IMR-90 (cell line): Measurements from ENCODE around the gene RABGAP1. TPM values are rescaled to one million over a fixed set of nuclear protein-coding genes. Genes with fewer than 3 reads are reported as not detected.

Experiments
- ATAC-seq: fragments of 200-7000 bp; cut with Tn5 transposase; 2 replicates; pipeline ENCODE4 v1.9.1; 2020; ENCODE audit warnings: low read depth, mild to moderate bottlenecking, moderate library complexity
- BruUV-seq: library from RNA; stranded (reverse); fragments of 400-500 nt; replicated peaks from 2 replicates; lab custom pipeline; 2021; lab: Mats Ljungman, UMichigan
- CTCF ChIA-PET: fragments of 300-600 bp; formaldehyde crosslinking; extraction: SDS; loops from one replicate; lab custom pipeline; 2021; ENCODE audit warnings: antibody characterized with exemption; lab: Yijun Ruan, JAX
- POLR2A ChIA-PET: fragments of 300-600 bp; sonication (Branson Sonifier 250); formaldehyde crosslinking; loops from one replicate; lab custom pipeline; 2022; ENCODE audit warnings: antibody characterized with exemption; ENCODE audit not compliant: unreplicated experiment; lab: Charles Lee
- DNase-seq: peaks from one replicate; pipeline ENCODE4 v3.0.0; 2013
- H2AFZ ChIP-seq: replicated peaks from 2 replicates; pipeline ENCODE3; 2013; ENCODE audit warnings: low read length, mild to moderate bottlenecking; ENCODE audit not compliant: poor library complexity
- H2AK5ac ChIP-seq: 2 replicates; pipeline ENCODE4 v1.6.1; 2013; ENCODE audit warnings: low read depth, low read length, inconsistent platforms
- H2AK9ac ChIP-seq: replicated peaks from 2 replicates; pipeline ENCODE3; 2013; ENCODE audit warnings: mild to moderate bottlenecking, low read depth, low read length, moderate library complexity; ENCODE audit not compliant: poor library complexity
- H2BK120ac ChIP-seq: 2 replicates; pipeline ENCODE4 v1.6.1; 2013; ENCODE audit warnings: low read depth, low read length, inconsistent platforms
- H2BK15ac ChIP-seq: 3 replicates; pipeline ENCODE4 v1.6.1; 2013; ENCODE audit warnings: low read depth, low read length, inconsistent platforms
- H2BK20ac ChIP-seq: 2 replicates; pipeline ENCODE4 v1.6.1; 2013; ENCODE audit warnings: low read depth, mild to moderate bottlenecking, inconsistent platforms, low read length, moderate library complexity
- H2BK5ac ChIP-seq: 2 replicates; pipeline ENCODE4 v1.6.1; 2013; ENCODE audit warnings: mild to moderate bottlenecking, low read depth, low read length, inconsistent platforms; ENCODE audit not compliant: poor library complexity, severe bottlenecking
- H3K14ac ChIP-seq: replicated peaks from 2 replicates; pipeline ENCODE4 v1.6.1; 2013; ENCODE audit warnings: low read depth, low read length, inconsistent platforms
- H3K18ac ChIP-seq: 2 replicates; pipeline ENCODE4 v1.6.1; 2013; ENCODE audit warnings: low read depth, low read length, control low read depth
- H3K23ac ChIP-seq: 2 replicates; pipeline ENCODE4 v1.6.1; 2013; ENCODE audit warnings: low read depth, low read length, inconsistent platforms
- H3K27ac ChIP-seq: 2 replicates; pipeline ENCODE4 v1.5.1; 2013; ENCODE audit warnings: mild to moderate bottlenecking, control low read depth, low read length; ENCODE audit not compliant: insufficient read depth
- H3K27me3 ChIP-seq: 2 replicates; pipeline ENCODE4 v1.6.1; 2013; ENCODE audit warnings: low read length; ENCODE audit not compliant: control insufficient read depth, insufficient read depth
- H3K36me3 ChIP-seq: 2 replicates; pipeline ENCODE4 v1.6.1; 2013; ENCODE audit warnings: low read length, mixed read lengths; ENCODE audit not compliant: control insufficient read depth, insufficient read depth
- H3K4ac ChIP-seq: 2 replicates; pipeline ENCODE4 v1.6.1; 2013; ENCODE audit warnings: low read depth, low read length, inconsistent platforms
- H3K4me1 ChIP-seq: 2 replicates; pipeline ENCODE4 v1.6.1; 2013; ENCODE audit warnings: low read length, mixed read lengths; ENCODE audit not compliant: control insufficient read depth, insufficient read depth
- H3K4me2 ChIP-seq: 2 replicates; pipeline ENCODE4 v1.6.1; 2013; ENCODE audit warnings: low read depth, mild to moderate bottlenecking, control low read depth, low read length, moderate library complexity
- H3K4me3 ChIP-seq: 2 replicates; pipeline ENCODE4 v1.5.1; 2013; ENCODE audit warnings: low read depth, mild to moderate bottlenecking, control low read depth, low read length, moderate library complexity; ENCODE audit not compliant: insufficient read depth
- H3K56ac ChIP-seq: 2 replicates; pipeline ENCODE4 v1.6.1; 2013; ENCODE audit warnings: low read length, inconsistent platforms; ENCODE audit not compliant: insufficient read depth; ENCODE audit errors: extremely low read depth
- H3K79me1 ChIP-seq, 2 experiments: 2 replicates each; pipeline ENCODE4 v1.6.1; 2013; ENCODE audit warnings: low read length in 2 of 2, inconsistent platforms in 1 of 2, low read depth in 1 of 2
- H3K9ac ChIP-seq: 2 replicates; pipeline ENCODE4 v1.6.1; 2013; ENCODE audit warnings: low read depth, low read length, control low read depth
- H3K9me1 ChIP-seq: 2 replicates; pipeline ENCODE4 v1.6.1; 2013; ENCODE audit warnings: low read length, inconsistent platforms; ENCODE audit not compliant: insufficient read depth
- H3K9me3 ChIP-seq: 2 replicates; pipeline ENCODE4 v1.6.1; 2013; ENCODE audit warnings: low read length; ENCODE audit not compliant: control insufficient read depth, insufficient read depth
- H4K20me1 ChIP-seq: 2 replicates; pipeline ENCODE4 v1.6.1; 2013; ENCODE audit warnings: low read length, inconsistent platforms; ENCODE audit not compliant: insufficient read depth
- H4K5ac ChIP-seq: 2 replicates; pipeline ENCODE4 v1.6.1; 2013; ENCODE audit warnings: mild to moderate bottlenecking, low read depth, low read length, control low read depth
- H4K8ac ChIP-seq, 2 experiments: 2 replicates each; pipeline ENCODE4 v1.6.1; 2013; ENCODE audit warnings: low read depth in 2 of 2, low read length in 2 of 2, control low read depth in 1 of 2, inconsistent platforms in 1 of 2
- H4K91ac ChIP-seq: 2 replicates; pipeline ENCODE4 v1.6.1; 2013; ENCODE audit warnings: low read depth, low read length, inconsistent platforms; ENCODE audit not compliant: insufficient read depth
- MXI1 ChIP-seq: IDR thresholded peaks from 2 replicates; pipeline ENCODE4 v1.6.1; 2012; ENCODE audit warnings: low read depth, mild to moderate bottlenecking, low read length, moderate library complexity, borderline replicate concordance
- POLR2A ChIP-seq: IDR thresholded peaks from 2 replicates; pipeline ENCODE4 v1.6.1; 2012; ENCODE audit warnings: mild to moderate bottlenecking, low read depth, low read length
- WGBS, 2 experiments: methylation state at CpG; one replicate each; pipeline versions ENCODE4 v1.1.5 to v1.1.7; 2013; ENCODE audit warnings: missing lambda C conversion rate in 2 of 2; ENCODE audit not compliant: insufficient read length in 1 of 2; ENCODE audit errors: extremely low coverage in 2 of 2; 5-methylcytosine and 5-hydroxymethylcytosine counted together
- dilution Hi-C: fragments of 300-500 bp; cut with HindIII; formaldehyde crosslinking; loops from one replicate; pipeline ENCODE4 v1.14.3; 2018; ENCODE audit warnings: low sequenced_read_pairs; ENCODE audit not compliant: unreplicated experiment
- in situ Hi-C: fragments of 300-500 bp; cut with MboI; formaldehyde crosslinking; loops from 3 replicates; pipeline ENCODE4 v1.14.3; 2019; ENCODE audit warnings: low sequenced_read_pairs, inconsistent platforms, mixed read lengths
- intact Hi-C: fragments of 100-400 bp; cut with micrococcal nuclease; formaldehyde crosslinking; loops from 2 replicates; pipeline ENCODE4 v1.10.0; 2022
- polyA plus RNA-seq, 3 experiments: library from polyadenylated mRNA; depleted of rRNA; stranded (reverse); fragments of >200 nt; gene quantifications; 2 replicates each; pipeline ENCODE4 v1.2.3, GENCODE V29; 2012; ENCODE audit warnings: low replicate concordance in 1 of 3
- total RNA-seq: library from RNA; depleted of rRNA; stranded (reverse); fragments of >200 nt; gene quantifications from 2 replicates; pipeline ENCODE4 v1.2.3, GENCODE V29; 2012

RABGAP1 gene
- total and polyA plus RNA-seq, 2 of the 4 experiments (the other 2 are of a cell fraction) = 20.0 to 53.9 TPM

DNA sequence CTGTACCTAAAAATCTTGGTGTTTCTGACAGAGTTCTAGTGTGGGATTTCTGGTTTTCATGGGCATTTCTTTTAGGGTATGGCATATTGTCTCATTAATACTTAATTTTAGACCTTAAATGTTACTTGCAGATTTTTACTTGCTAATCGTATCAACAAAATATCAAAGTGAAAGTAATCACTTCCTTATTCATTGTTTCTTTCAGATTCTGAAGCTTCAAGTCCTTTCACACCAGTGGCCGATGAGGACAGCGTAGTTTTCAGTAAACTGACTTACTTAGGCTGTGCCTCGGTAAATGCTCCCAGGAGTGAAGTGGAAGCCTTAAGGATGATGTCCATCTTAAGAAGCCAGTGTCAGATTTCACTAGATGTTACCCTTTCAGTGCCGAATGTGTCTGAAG is 45.2 kb downstream of the RABGAP1 start:
- Histone ChIP-seq H3K4me2 (no peak overlapping the region), H3K56ac (no peak overlapping the region), H4K91ac (no peak overlapping the region), H3K36me3 (peaks cover 20% of the 10 kb centered on the region), H3K27ac (no peak overlapping the region), H3K27me3 (no peaks in the 10 kb centered on the region), H4K20me1 (no peaks in the 10 kb centered on the region; the same call in 1 of the 2 replicates), H2BK120ac (no peak overlapping the region), H3K23ac (no peak overlapping the region), H3K4ac (no peak overlapping the region), H3K4me1 (no peaks in the 10 kb centered on the region), H3K4me3 (no peak overlapping the region), H2BK20ac (no peak overlapping the region), H3K18ac (no peak overlapping the region), H2BK15ac (no peak overlapping the region), H3K9ac (no peak overlapping the region), H2AK9ac (no peak overlapping the region), H4K8ac (peak overlapping the region in 1 of 2 experiments; percentile 42; a peak in 1 of 4 replicates), H3K79me1 (peaks cover 14 to 33% of the 10 kb centered on the region in 2 experiments), H2BK5ac (no peak overlapping the region), H3K9me3 (no peaks in the 10 kb centered on the region), H3K9me1 (0 out of 2 replicates have a peak, but pooled peaks cover 2% of the 10 kb centered on the region), H2AK5ac (no peak overlapping the region), H3K14ac (no peak overlapping the region), H2AFZ (no peak overlapping the region), H4K5ac (no peak overlapping the region; the same call in 1 of the 2 replicates)
- TF ChIP-seq POLR2A = no peak
- TF ChIP-seq MXI1 = no peak
- in situ Hi-C loops = loop anchor here (10.0 kb wide), 1 partner anchor 131 kb away; no protein-coding TSS in a partner anchor
- POLR2A ChIA-PET = no interaction called here
- intact Hi-C loops = no loop called here
- no TSS peak for BruUV-seq
- ATAC-seq (no peak), DNase-seq (no peak)
- CTCF ChIA-PET = no interaction called here
- dilution Hi-C loops = loop anchor here (25.0 kb wide), 1 partner anchor 99 kb away; no protein-coding TSS in a partner anchor
- 100% methylated on average over 1 of the region's 5 CpGs; no CpG with 5 or more reads in 1 of the 2 experiments for WGBS, 2 experiments
